WTC11 (cell line): ENCODE measurements around the gene PLXNB1. TPM values are rescaled to one million over a fixed set of nuclear protein-coding genes. Genes with fewer than 3 reads are reported as not detected.
A peak's percentile ranks its signal among the peaks of the same experiment; 100 is the strongest.

Experiments
- ATAC-seq: fragments of 200-7000 bp; cut with Tn5 transposase; 2 replicates; pipeline ENCODE4 v1.10.0; 2021; ENCODE audit warnings: mild to moderate bottlenecking, moderate library complexity
- CTCF ChIA-PET: fragments of 300-600 bp; sonication (Branson Sonifier 250); formaldehyde crosslinking; loops from one replicate; lab custom pipeline; 2021; ENCODE audit warnings: antibody characterized with exemption; lab: Charles Lee
- POLR2A ChIA-PET: fragments of 350-600 bp; sonication (Branson Sonifier 250); formaldehyde crosslinking; loops from one replicate; lab custom pipeline; 2021; ENCODE audit warnings: antibody characterized with exemption; lab: Charles Lee
- DNase-seq: peaks from one replicate; pipeline ENCODE4 v3.0.0; 2021; ENCODE audit warnings: low spot score
- H3K27ac Mint-ChIP-seq: 2 replicates; pipeline ENCODE4 v1.8.0; 2021; ENCODE audit warnings: mixed read lengths
- H3K27me3 Mint-ChIP-seq: 2 replicates; pipeline ENCODE4 v1.8.0; 2021; ENCODE audit warnings: low read depth, mild to moderate bottlenecking, moderate library complexity, mixed read lengths
- H3K36me3 Mint-ChIP-seq: 2 replicates; pipeline ENCODE4 v1.8.0; 2021; ENCODE audit warnings: mixed read lengths
- H3K4me1 Mint-ChIP-seq: 2 replicates; pipeline ENCODE4 v1.8.0; 2022; ENCODE audit warnings: mixed read lengths
- H3K4me3 Mint-ChIP-seq: 2 replicates; pipeline ENCODE4 v1.8.0; 2021; ENCODE audit warnings: mild to moderate bottlenecking, moderate library complexity, mixed read lengths
- H3K9me3 Mint-ChIP-seq: 2 replicates; pipeline ENCODE4 v1.8.0; 2021; ENCODE audit warnings: mixed read lengths
- ETV6 ChIP-seq: sonication (generic); formaldehyde crosslinking; IDR thresholded peaks from 2 replicates; pipeline ENCODE4 v1.8.1; 2022; ENCODE audit warnings: mild to moderate bottlenecking, missing genetic modification reagents
- FOXK1 ChIP-seq: sonication (generic); formaldehyde crosslinking; IDR thresholded peaks from 2 replicates; pipeline ENCODE4 v1.8.0; 2022; ENCODE audit warnings: mild to moderate bottlenecking, moderate library complexity, missing genetic modification reagents
- FOXP4 ChIP-seq: sonication (generic); formaldehyde crosslinking; IDR thresholded peaks from 2 replicates; pipeline ENCODE4 v1.8.0; 2022; ENCODE audit warnings: mild to moderate bottlenecking, missing genetic modification reagents
- JUN ChIP-seq: sonication (generic); formaldehyde crosslinking; IDR thresholded peaks from 2 replicates; pipeline ENCODE4 v1.8.0; 2023; ENCODE audit warnings: mild to moderate bottlenecking, missing genetic modification reagents
- NFATC4 ChIP-seq: fragments of 250-450 bp; sonication (Bioruptor Pico); IDR thresholded peaks from 2 replicates; pipeline ENCODE4 v1.9.0; 2021; ENCODE audit warnings: mild to moderate bottlenecking
- NFYB ChIP-seq: sonication (generic); formaldehyde crosslinking; conservative IDR thresholded peaks from 2 replicates; pipeline ENCODE4 v1.8.0; 2022; ENCODE audit warnings: low read depth, missing genetic modification reagents
- PREB ChIP-seq: sonication (generic); formaldehyde crosslinking; IDR thresholded peaks from 2 replicates; pipeline ENCODE4 v1.8.1; 2022; ENCODE audit warnings: mild to moderate bottlenecking, missing genetic modification reagents, moderate library complexity, borderline replicate concordance
- SMAD3 ChIP-seq: sonication (generic); formaldehyde crosslinking; IDR thresholded peaks from 2 replicates; pipeline ENCODE4 v1.8.0; 2022; ENCODE audit warnings: missing genetic modification reagents, mild to moderate bottlenecking, borderline replicate concordance
- SP1 ChIP-seq: sonication (generic); formaldehyde crosslinking; conservative IDR thresholded peaks from 2 replicates; pipeline ENCODE4 v1.8.1; 2022; ENCODE audit warnings: missing genetic modification reagents
- TEAD1 ChIP-seq: sonication (generic); formaldehyde crosslinking; IDR thresholded peaks from 2 replicates; pipeline ENCODE4 v1.8.0; 2022; ENCODE audit warnings: mild to moderate bottlenecking, missing genetic modification reagents
- TP53 ChIP-seq: sonication (generic); formaldehyde crosslinking; IDR thresholded peaks from 2 replicates; pipeline ENCODE4 v1.8.1; 2023; ENCODE audit warnings: mild to moderate bottlenecking, missing genetic modification reagents
- USF2 ChIP-seq: sonication (generic); formaldehyde crosslinking; IDR thresholded peaks from 2 replicates; pipeline ENCODE4 v1.8.1; 2023; ENCODE audit warnings: mild to moderate bottlenecking, missing genetic modification reagents, moderate library complexity
- ZNF138 ChIP-seq: sonication (generic); formaldehyde crosslinking; conservative IDR thresholded peaks from 2 replicates; pipeline ENCODE4 v1.8.1; 2022; ENCODE audit warnings: mild to moderate bottlenecking, moderate library complexity, missing genetic modification reagents
- ZNF317 ChIP-seq: sonication (generic); formaldehyde crosslinking; IDR thresholded peaks from 2 replicates; pipeline ENCODE4 v1.8.1; 2023; ENCODE audit warnings: low read depth, mild to moderate bottlenecking, moderate library complexity, missing genetic modification reagents, borderline replicate concordance
- ZNF416 ChIP-seq: fragments of 250-450 bp; sonication (Bioruptor Pico); IDR thresholded peaks from 2 replicates; pipeline ENCODE4 v1.9.0; 2021; ENCODE audit warnings: mild to moderate bottlenecking, inconsistent platforms
- ZNF512 ChIP-seq: sonication (generic); formaldehyde crosslinking; IDR thresholded peaks from 2 replicates; pipeline ENCODE4 v1.8.1; 2022; ENCODE audit warnings: missing genetic modification reagents, borderline replicate concordance
- total RNA-seq: library from RNA; stranded (reverse); gene quantifications from 3 replicates; pipeline ENCODE4 v1.2.3, GENCODE V29; 2021

Gene PLXNB1
- total RNA-seq, 1 experiment from 2014 or later, result 143 TPM

GRCh38 chr3:48429317-48429959 is 448 bp downstream of the PLXNB1 start (continued):
- no peak for TF ChIP-seq ZNF512 (CRISPR knock-in tag)
- 0 out of 2 replicates have a peak, but pooled peaks have one; percentile 17 for TF ChIP-seq USF2 (CRISPR knock-in tag)
- TF ChIP-seq NFYB (CRISPR knock-in tag), result no peak
- TF ChIP-seq SP1 (CRISPR knock-in tag), result no peak

GRCh38 chr3:48428572-48429316 is 1.1 kb downstream of the PLXNB1 start:
- Mint-ChIP-seq H3K4me1 (peaks cover 59% of the 10 kb centered on the region), H3K36me3 (peaks cover 23% of the 10 kb centered on the region), H3K27ac (peak overlapping the region; percentile 86), H3K4me3 (peak overlapping the region; percentile 75)
- POLR2A ChIA-PET, result interaction anchor here (0.9 to 3.7 kb wide), 7 partner anchors 11 to 185 kb away, joined by 3 to 15 read pairs (median 4); partner anchors contain the start of genes ATRIP, CCDC51, PFKFB4 and TMA7
- TF ChIP-seq PREB (CRISPR knock-in tag) (no peak), ZNF138 (0 out of 2 replicates have a peak, but pooled peaks have one; percentile 9), JUN (CRISPR knock-in tag) (0 out of 2 replicates have a peak, but pooled peaks have one; percentile 35), ETV6 (CRISPR knock-in tag) (peak; percentile 44; the same call in 1 of the 2 replicates), FOXK1 (CRISPR knock-in tag) (no peak), TEAD1 (0 out of 2 replicates have a peak, but pooled peaks have one; percentile 16), FOXP4 (CRISPR knock-in tag) (0 out of 2 replicates have a peak, but pooled peaks have one; percentile 14), NFATC4 (CRISPR knock-in tag) (peak; percentile 34; the same call in 1 of the 2 replicates), ZNF317 (peak; percentile 25; the same call in 1 of the 2 replicates), ZNF416 (CRISPR knock-in tag) (0 out of 2 replicates have a peak, but pooled peaks have one; percentile 18), TP53 (CRISPR knock-in tag) (0 out of 2 replicates have a peak, but pooled peaks have one; percentile 24), SMAD3 (CRISPR knock-in tag) (no peak)
- TF ChIP-seq, all 79 proteins: peak for 9
- Mint-ChIP-seq H3K27me3 (no peaks in the 10 kb centered on the region), H3K9me3 (no peaks in the 10 kb centered on the region)
- DNase-seq (peak; percentile 65), ATAC-seq (0 out of 2 replicates have a peak, but pooled peaks have one; percentile 0)
- CTCF ChIA-PET, result interaction anchor here (0.7 to 8.2 kb wide), 7 partner anchors 11 to 234 kb away, joined by 3 to 142 read pairs (median 5); partner anchors contain the start of genes CCDC51 and TMA7
